ENCODE measurements around the gene TWIST1. TPM values are rescaled to one million over a fixed set of nuclear protein-coding genes. Genes with fewer than 3 reads are reported as not detected.

Gene TWIST1
- total RNA-seq, 2 donors from 2014 or later, result not detected

DNA sequence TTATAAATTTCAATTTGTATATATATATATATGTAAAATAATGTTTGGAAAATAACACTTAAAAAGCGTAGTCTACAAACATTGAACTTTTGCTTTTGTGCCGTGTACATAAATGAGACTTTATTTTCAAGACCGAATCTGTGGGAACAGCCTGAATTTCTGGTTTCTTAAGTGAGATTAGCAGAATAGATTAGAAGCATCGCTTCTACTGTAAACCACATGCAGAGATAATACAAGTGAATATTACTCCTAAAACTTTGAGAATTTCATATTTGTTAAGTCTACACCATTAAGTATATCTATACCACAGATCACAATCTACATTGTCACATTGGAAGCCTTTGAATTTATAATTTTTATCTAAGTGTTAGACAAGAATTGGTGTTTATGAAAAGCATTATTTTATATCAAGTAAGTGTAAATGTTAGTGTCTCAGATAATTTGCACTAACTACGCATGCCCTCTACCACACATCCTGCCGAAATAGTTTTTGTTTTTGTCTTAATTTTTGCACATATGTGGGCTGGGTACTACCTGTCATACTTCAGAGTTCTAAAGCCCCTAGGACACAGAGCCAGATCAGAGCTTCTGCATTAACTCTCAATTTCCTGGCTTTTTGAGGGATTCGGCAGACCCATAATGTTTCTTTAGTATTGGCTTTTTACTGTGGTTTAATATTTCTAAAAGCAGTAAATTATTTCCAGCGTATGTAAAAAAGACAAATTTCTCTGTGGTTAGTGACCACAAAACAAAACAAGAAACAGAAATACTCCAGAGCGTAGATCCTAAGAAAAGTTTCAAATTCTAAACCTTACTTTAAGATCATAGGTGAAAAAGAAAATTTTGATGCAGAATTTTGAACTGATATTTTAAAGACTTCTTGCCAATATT, 20.0 kb downstream of the TWIST1 start:
- no peak for ATAC-seq
- Mint-ChIP-seq H3K27ac (no peak overlapping the region), H3K4me3 (no peak overlapping the region), H3K36me3 (ENCODE audit: low read depth) (no peaks in the 10 kb centered on the region), H3K4me1 (no peaks in the 10 kb centered on the region), H3K27me3 (no peaks in the 10 kb centered on the region)
- no peak for DNase-seq
- H3K9me3 ChIP-seq (ENCODE audit: control insufficient read depth, low read length, poor library complexity, severe bottlenecking), result no peaks in the 10 kb centered on the region

DNA sequence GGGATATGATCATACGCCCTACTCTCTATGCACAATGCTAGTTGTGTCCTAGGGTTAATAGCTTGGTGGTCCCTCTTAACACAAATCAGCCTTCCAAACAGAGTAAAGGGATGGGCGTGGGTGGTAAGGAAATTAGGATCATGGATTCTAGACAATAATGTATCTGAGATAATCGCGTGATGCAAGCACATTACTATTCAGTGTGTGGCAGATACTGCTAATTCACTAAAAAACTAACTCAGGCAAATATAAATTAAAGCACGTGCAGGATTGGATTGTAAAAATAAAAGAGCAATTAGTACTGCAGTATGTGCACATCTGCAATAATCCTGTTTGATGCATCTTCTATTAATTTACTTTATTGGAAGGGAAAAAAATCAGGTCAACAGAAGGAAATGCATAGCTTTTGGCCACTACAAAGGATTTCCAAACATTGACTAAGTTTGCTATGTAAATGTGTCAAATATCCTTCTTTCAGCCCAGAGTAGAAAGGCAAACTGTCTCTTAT, 22.0 kb downstream of the TWIST1 start:
- H3K9me3 ChIP-seq (ENCODE audit: control insufficient read depth, low read length, poor library complexity, severe bottlenecking), result no peaks in the 10 kb centered on the region
- Mint-ChIP-seq H3K4me3 (no peak overlapping the region), H3K27ac (no peak overlapping the region), H3K4me1 (no peaks in the 10 kb centered on the region), H3K27me3 (no peaks in the 10 kb centered on the region), H3K36me3 (ENCODE audit: low read depth) (no peaks in the 10 kb centered on the region)
- DNase-seq (no peak), ATAC-seq (no peak)

- no peaks in the 10 kb centered on the region for H3K27me3 Mint-ChIP-seq
- no peaks in the 10 kb centered on the region for H3K36me3 Mint-ChIP-seq (ENCODE audit: low read depth)
- H3K4me3 Mint-ChIP-seq, result no peak overlapping the region
- no peaks in the 10 kb centered on the region for H3K4me1 Mint-ChIP-seq
- no peak overlapping the region for H3K27ac Mint-ChIP-seq
- DNase-seq (no peak), ATAC-seq (no peak)
- no peaks in the 10 kb centered on the region for H3K9me3 ChIP-seq (ENCODE audit: control insufficient read depth, low read length, poor library complexity, severe bottlenecking)
These were observed 22.7 kb downstream of the TWIST1 start for GRCh38 chr7:19094598-19095352.

GRCh38 chr7:19094138-19094537, 23.3 kb downstream of the TWIST1 start:
- no peaks in the 10 kb centered on the region for H3K9me3 ChIP-seq (ENCODE audit: control insufficient read depth, low read length, poor library complexity, severe bottlenecking)
- Mint-ChIP-seq H3K27ac (no peak overlapping the region), H3K27me3 (no peaks in the 10 kb centered on the region), H3K36me3 (ENCODE audit: low read depth) (no peaks in the 10 kb centered on the region), H3K4me1 (no peaks in the 10 kb centered on the region), H3K4me3 (no peak overlapping the region)
- DNase-seq (no peak), ATAC-seq (no peak)

- Mint-ChIP-seq H3K27ac (no peak overlapping the region), H3K27me3 (no peaks in the 10 kb centered on the region), H3K4me3 (no peak overlapping the region), H3K36me3 (ENCODE audit: low read depth) (no peaks in the 10 kb centered on the region), H3K4me1 (no peaks in the 10 kb centered on the region)
- DNase-seq, result no peak
- ATAC-seq, result no peak
- no peaks in the 10 kb centered on the region for H3K9me3 ChIP-seq (ENCODE audit: control insufficient read depth, low read length, poor library complexity, severe bottlenecking)
These were observed 25.8 kb downstream of the TWIST1 start for GRCh38 chr7:19091550-19092200.

GRCh38 chr7:19090526-19090925, 26.9 kb downstream of the TWIST1 start:
- ATAC-seq, result no peak
- Mint-ChIP-seq H3K27me3 (no peaks in the 10 kb centered on the region), H3K27ac (no peak overlapping the region), H3K4me3 (no peak overlapping the region), H3K4me1 (no peaks in the 10 kb centered on the region), H3K36me3 (ENCODE audit: low read depth) (no peaks in the 10 kb centered on the region)
- no peak for DNase-seq
- no peaks in the 10 kb centered on the region for H3K9me3 ChIP-seq (ENCODE audit: control insufficient read depth, low read length, poor library complexity, severe bottlenecking)

DNA sequence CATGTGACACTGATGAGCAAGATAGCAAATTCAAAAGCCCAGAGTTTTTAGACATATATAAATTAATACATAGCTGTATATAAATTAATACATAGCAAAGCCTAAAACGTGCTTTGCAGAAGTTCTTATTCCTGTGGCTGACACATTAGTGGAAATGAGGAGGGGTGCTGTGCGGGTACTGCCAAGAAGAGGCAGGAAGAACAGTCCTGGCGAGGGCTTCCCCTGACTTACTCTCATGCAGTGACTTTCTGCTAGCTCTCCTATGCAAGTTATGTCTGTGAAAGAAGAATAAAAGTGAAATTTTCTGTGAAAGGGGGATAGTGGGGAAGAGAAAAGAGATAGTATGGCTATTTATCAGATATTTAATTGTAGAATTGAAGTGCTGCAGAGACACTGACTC, 27.6 kb downstream of the TWIST1 start:
- H3K9me3 ChIP-seq (ENCODE audit: control insufficient read depth, low read length, poor library complexity, severe bottlenecking), result no peaks in the 10 kb centered on the region
- no peaks in the 10 kb centered on the region for H3K4me1 Mint-ChIP-seq
- no peak overlapping the region for H3K4me3 Mint-ChIP-seq
- no peaks in the 10 kb centered on the region for H3K27me3 Mint-ChIP-seq
- no peak overlapping the region for H3K27ac Mint-ChIP-seq
- ATAC-seq (no peak), DNase-seq (no peak)
- H3K36me3 Mint-ChIP-seq (ENCODE audit: low read depth), result no peaks in the 10 kb centered on the region

DNA sequence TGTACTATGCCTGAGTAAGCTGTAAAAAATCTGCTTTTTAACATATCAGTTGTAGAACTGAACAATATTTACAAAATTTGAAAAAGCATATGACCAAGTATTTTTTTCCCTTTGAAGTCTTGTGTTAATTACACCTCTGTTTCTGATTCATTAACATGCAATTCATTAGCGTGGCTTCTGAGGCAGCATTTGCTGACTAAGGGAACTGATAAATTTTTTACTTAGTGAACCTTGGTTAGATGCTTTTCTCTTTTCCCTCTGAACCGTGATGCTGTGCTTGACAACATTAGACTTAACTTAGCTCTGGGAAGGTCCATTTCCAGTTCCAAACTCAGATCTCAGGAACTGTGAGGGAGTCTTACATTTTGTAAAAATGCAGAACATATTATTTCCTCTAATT, 28.1 kb downstream of the TWIST1 start:
- no peak for ATAC-seq
- no peaks in the 10 kb centered on the region for H3K27me3 Mint-ChIP-seq
- no peaks in the 10 kb centered on the region for H3K9me3 ChIP-seq (ENCODE audit: control insufficient read depth, low read length, poor library complexity, severe bottlenecking)
- H3K36me3 Mint-ChIP-seq (ENCODE audit: low read depth), result no peaks in the 10 kb centered on the region
- H3K4me3 Mint-ChIP-seq, result no peak overlapping the region
- no peak for DNase-seq
- no peak overlapping the region for H3K27ac Mint-ChIP-seq
- H3K4me1 Mint-ChIP-seq, result no peaks in the 10 kb centered on the region

DNA sequence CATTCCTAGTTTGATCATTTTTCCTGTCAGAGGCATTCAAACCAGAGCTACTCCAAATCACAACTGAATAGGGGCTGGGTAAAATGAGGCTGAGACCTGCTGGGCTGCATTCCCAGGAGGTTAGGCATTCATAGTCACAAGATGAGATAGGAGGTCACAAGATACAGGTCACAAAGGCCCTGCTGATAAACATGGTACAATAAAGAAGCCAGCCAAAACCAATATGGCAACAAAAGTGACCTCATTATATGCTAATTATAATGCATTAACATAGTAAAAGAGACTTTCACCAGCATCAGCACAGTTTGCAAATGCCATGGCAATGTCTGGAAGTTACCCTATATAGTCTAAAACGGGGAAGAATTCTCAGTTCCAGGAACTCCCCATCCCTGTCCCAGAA, 37.3 kb downstream of the TWIST1 start:
- no peak for DNase-seq
- no peaks in the 10 kb centered on the region for H3K9me3 ChIP-seq (ENCODE audit: control insufficient read depth, low read length, poor library complexity, severe bottlenecking)
- Mint-ChIP-seq H3K4me1 (no peaks in the 10 kb centered on the region), H3K27me3 (no peaks in the 10 kb centered on the region), H3K36me3 (ENCODE audit: low read depth) (no peaks in the 10 kb centered on the region), H3K4me3 (no peak overlapping the region), H3K27ac (no peak overlapping the region)
- ATAC-seq, result no peak

- H3K4me1 Mint-ChIP-seq, result no peaks in the 10 kb centered on the region
- no peak for DNase-seq
- no peak overlapping the region for H3K4me3 Mint-ChIP-seq
- no peaks in the 10 kb centered on the region for H3K27me3 Mint-ChIP-seq
- no peak overlapping the region for H3K27ac Mint-ChIP-seq
- ATAC-seq, result no peak
- H3K36me3 Mint-ChIP-seq (ENCODE audit: low read depth), result no peaks in the 10 kb centered on the region
- no peaks in the 10 kb centered on the region for H3K9me3 ChIP-seq (ENCODE audit: control insufficient read depth, low read length, poor library complexity, severe bottlenecking)
These were observed 38.4 kb downstream of the TWIST1 start for GRCh38 chr7:19079066-19079465.

- Mint-ChIP-seq H3K4me1 (no peaks in the 10 kb centered on the region), H3K27me3 (no peaks in the 10 kb centered on the region), H3K4me3 (no peak overlapping the region), H3K36me3 (ENCODE audit: low read depth) (no peaks in the 10 kb centered on the region), H3K27ac (no peak overlapping the region)
- ATAC-seq (no peak), DNase-seq (no peak)
- no peaks in the 10 kb centered on the region for H3K9me3 ChIP-seq (ENCODE audit: control insufficient read depth, low read length, poor library complexity, severe bottlenecking)
These were observed 47.6 kb downstream of the TWIST1 start for GRCh38 chr7:19069842-19070241.

- no peak overlapping the region for H3K4me3 Mint-ChIP-seq
These were observed 51.3 kb downstream of the TWIST1 start for GRCh38 chr7:19066170-19066569.

More at GRCh38 chr7:19066170-19066569, 51.3 kb downstream of the TWIST1 start:
- DNase-seq (no peak), ATAC-seq (no peak)
- no peaks in the 10 kb centered on the region for H3K9me3 ChIP-seq (ENCODE audit: control insufficient read depth, low read length, poor library complexity, severe bottlenecking)
- no peaks in the 10 kb centered on the region for H3K4me1 Mint-ChIP-seq
- no peaks in the 10 kb centered on the region for H3K36me3 Mint-ChIP-seq (ENCODE audit: low read depth)
- no peak overlapping the region for H3K27ac Mint-ChIP-seq
- H3K27me3 Mint-ChIP-seq, result no peaks in the 10 kb centered on the region

Data from T-helper 17 cell (primary cell).